Mesendoderm (in vitro differentiated cells): ENCODE measurements around the gene CCDC181. TPM values are rescaled to one million over a fixed set of nuclear protein-coding genes. Genes with fewer than 3 reads are reported as not detected.

Experiments
- DNase-seq: peaks from one replicate; pipeline ENCODE4 v3.0.0; 2013
- H2AK5ac ChIP-seq: 2 replicates; pipeline ENCODE4 v1.6.1; 2013; ENCODE audit warnings: low read length, inconsistent platforms
- H2BK120ac ChIP-seq: 2 replicates; pipeline ENCODE4 v1.6.1; 2013; ENCODE audit warnings: low read depth, mild to moderate bottlenecking, low read length, moderate library complexity, mixed read lengths
- H2BK15ac ChIP-seq: replicated peaks from 2 replicates; pipeline ENCODE4 v1.6.1; 2013; ENCODE audit warnings: low read depth, mild to moderate bottlenecking, moderate library complexity
- H2BK5ac ChIP-seq: 2 replicates; pipeline ENCODE4 v1.6.1; 2013; ENCODE audit warnings: low read length, inconsistent platforms
- H3K18ac ChIP-seq: 2 replicates; pipeline ENCODE4 v1.6.1; 2013; ENCODE audit warnings: mild to moderate bottlenecking, low read length, mixed read lengths
- H3K23ac ChIP-seq: one replicate; pipeline ENCODE4 v1.6.1; 2013; ENCODE audit warnings: low read length
- H3K27ac ChIP-seq: 2 replicates; pipeline ENCODE4 v1.5.1; 2013; ENCODE audit warnings: low read depth, mild to moderate bottlenecking, inconsistent platforms, low read length, moderate library complexity
- H3K27me3 ChIP-seq: 2 replicates; pipeline ENCODE4 v1.6.1; 2013; ENCODE audit warnings: low read length, control low read depth, mild to moderate bottlenecking, inconsistent platforms; ENCODE audit not compliant: insufficient read depth, poor library complexity
- H3K36me3 ChIP-seq: 2 replicates; pipeline ENCODE4 v1.6.1; 2013; ENCODE audit warnings: low read length, inconsistent platforms; ENCODE audit not compliant: control insufficient read depth, insufficient read depth
- H3K4ac ChIP-seq: one replicate; pipeline ENCODE4 v1.6.1; 2013; ENCODE audit warnings: low read depth, mild to moderate bottlenecking, low read length, moderate library complexity
- H3K4me1 ChIP-seq: 2 replicates; pipeline ENCODE4 v1.6.1; 2013; ENCODE audit warnings: low read depth, low read length, inconsistent platforms; ENCODE audit not compliant: control insufficient read depth
- H3K4me2 ChIP-seq: 2 replicates; pipeline ENCODE4 v1.6.1; 2013; ENCODE audit warnings: low read length
- H3K4me3 ChIP-seq: 2 replicates; pipeline ENCODE4 v1.5.1; 2013; ENCODE audit warnings: mild to moderate bottlenecking, low read length
- H3K56ac ChIP-seq: one replicate; pipeline ENCODE4 v1.6.1; 2013; ENCODE audit warnings: low read length
- H3K79me1 ChIP-seq: 2 replicates; pipeline ENCODE4 v1.6.1; 2013; ENCODE audit warnings: low read length, inconsistent platforms
- H3K79me2 ChIP-seq: 2 replicates; pipeline ENCODE4 v1.6.1; 2013; ENCODE audit warnings: mild to moderate bottlenecking, low read length; ENCODE audit not compliant: control insufficient read depth, insufficient read depth
- H3K9ac ChIP-seq: 2 replicates; pipeline ENCODE4 v1.6.1; 2013; ENCODE audit warnings: low read length, inconsistent platforms
- H4K5ac ChIP-seq: one replicate; pipeline ENCODE4 v1.6.1; 2013; ENCODE audit warnings: low read length
- H4K8ac ChIP-seq: one replicate; pipeline ENCODE4 v1.6.1; 2013; ENCODE audit warnings: low read depth, mild to moderate bottlenecking, control low read depth, low read length, moderate library complexity
- WGBS: extraction: QIAGEN DNeasy Blood & Tissue Kit; methylation state at CpG from one replicate; pipeline ENCODE4 v1.1.7; 2013; ENCODE audit warnings: low lambda C conversion rate, missing lambda C conversion rate; ENCODE audit not compliant: insufficient coverage; ENCODE audit errors: extremely low coverage; 5-methylcytosine and 5-hydroxymethylcytosine counted together
- small RNA-seq: library from polyadenylated mRNA; stranded (forward); fragments of <200 nt; extraction: miRNeasy Mini kit (QIAGEN cat#:217004); gene quantifications from one replicate; pipeline ENCODE3, GENCODE V24; 2013; ENCODE audit not compliant: insufficient read depth

The CCDC181 gene

DNA sequence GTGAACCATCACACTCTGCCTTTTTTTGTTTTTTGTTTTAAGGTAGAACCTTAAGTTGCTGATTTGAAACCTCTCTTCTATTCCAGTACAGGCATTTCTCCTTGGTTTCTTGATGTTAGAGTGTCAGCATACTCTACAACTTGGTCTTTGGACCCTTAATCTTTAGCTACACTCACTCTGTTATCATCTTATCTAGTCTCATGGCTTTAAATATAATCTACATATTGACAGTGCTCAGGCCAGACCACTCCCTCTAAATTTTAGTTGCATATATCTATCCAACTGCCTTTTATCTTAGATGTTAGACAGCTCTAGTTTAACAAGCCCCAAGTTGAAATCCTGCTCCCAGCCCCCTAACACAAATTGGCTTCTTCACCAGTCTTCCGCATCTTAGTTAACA, 81.8 kb downstream of the CCDC181 start:
- Histone ChIP-seq H3K56ac (no peak overlapping the region), H3K4me1 (no peaks in the 10 kb centered on the region), H3K4ac (no peak overlapping the region), H3K27ac (no peak overlapping the region), H3K36me3 (no peaks in the 10 kb centered on the region), H3K23ac (no peak overlapping the region), H3K4me3 (no peak overlapping the region), H3K27me3 (no peaks in the 10 kb centered on the region), H3K4me2 (no peak overlapping the region), H2BK120ac (no peak overlapping the region), H3K79me2 (no peaks in the 10 kb centered on the region), H4K5ac (no peak overlapping the region), H3K9ac (no peak overlapping the region), H4K8ac (no peak overlapping the region), H2BK15ac (no peak overlapping the region), H3K18ac (no peak overlapping the region), H3K79me1 (no peaks in the 10 kb centered on the region), H2AK5ac (no peak overlapping the region), H2BK5ac (no peak overlapping the region)
- no CpG with 5 or more reads among the region's 1 CpG for WGBS
- no peak for DNase-seq

Small RNA genes within 50 kb of the gene (small RNA-seq; reads per million reads assigned to genes)
- not detected for gene AL021068.2
